HG02588 (cell line): ENCODE measurements around the gene PLGRKT.
"Not testable (repeated sequence)": the region's sequence is repeated elsewhere in the genome, so short reads cannot be mapped to it uniquely, and the experiment has no call there.

ENCODE experiments used
- ATAC-seq: cut with Tn5 transposase; IDR thresholded peaks from one replicate; pipeline ENCODE4 v1.9.1; 2021; ENCODE audit warnings: mild to moderate bottlenecking, moderate library complexity; ENCODE audit not compliant: unreplicated experiment

PLGRKT gene

GRCh38 chr9:5437254-5438216 lies at the start of gene PLGRKT:
PLGRKT (minus strand) TSS chr9:5437925; CDS start chr9:5431977, 5,948 bp downstream.
- peak; percentile 87 for ATAC-seq

GRCh38 chr9:5486988-5487387 lies 49.3 kb upstream of the PLGRKT start:
- ATAC-seq, result no peak

GRCh38 chr9:5485378-5486085 lies 47.8 kb upstream of the PLGRKT start:
- ATAC-seq, result no peak

- ATAC-seq, result no peak
These were observed 45.6 kb upstream of the PLGRKT start for GRCh38 chr9:5483306-5483705.

- no peak for ATAC-seq
These were observed 44.5 kb upstream of the PLGRKT start for GRCh38 chr9:5482194-5482593.

- no peak for ATAC-seq
These were observed 43.8 kb upstream of the PLGRKT start for GRCh38 chr9:5481322-5482040.

- ATAC-seq, result no peak
These were observed 43.2 kb upstream of the PLGRKT start for GRCh38 chr9:5480919-5481318.

GRCh38 chr9:5479994-5480694 lies 42.4 kb upstream of the PLGRKT start:
- ATAC-seq, result no peak

- no peak for ATAC-seq
These were observed 40.5 kb upstream of the PLGRKT start for GRCh38 chr9:5478206-5478605.

GRCh38 chr9:5475611-5476010 lies 37.9 kb upstream of the PLGRKT start:
- not testable (repeated sequence) for ATAC-seq

GRCh38 chr9:5470816-5471215 lies 33.1 kb upstream of the PLGRKT start:
- ATAC-seq, result no peak

- no peak for ATAC-seq
These were observed 32.4 kb upstream of the PLGRKT start for GRCh38 chr9:5470122-5470521.

- ATAC-seq, result no peak
These were observed 31.1 kb upstream of the PLGRKT start for GRCh38 chr9:5468850-5469249.

GRCh38 chr9:5466766-5467165 lies 29.0 kb upstream of the PLGRKT start:
- no peak for ATAC-seq

GRCh38 chr9:5466005-5466404 lies 28.3 kb upstream of the PLGRKT start:
- no peak for ATAC-seq

GRCh38 chr9:5464831-5465330 lies 27.2 kb upstream of the PLGRKT start:
- not testable (repeated sequence) for ATAC-seq

GRCh38 chr9:5460157-5460556 lies 22.4 kb upstream of the PLGRKT start:
- ATAC-seq, result no peak

GRCh38 chr9:5459289-5459829 lies 21.6 kb upstream of the PLGRKT start:
- peak; percentile 67 for ATAC-seq

- ATAC-seq, result no peak
These were observed 17.5 kb upstream of the PLGRKT start for GRCh38 chr9:5455181-5455580.

- ATAC-seq, result no peak
These were observed 15.9 kb upstream of the PLGRKT start for GRCh38 chr9:5453673-5454072.
